ENCODE measurements around the gene PLSCR5.
A peak's percentile ranks its signal among the peaks of the same experiment; 100 is the strongest.

Gene PLSCR5

DNA sequence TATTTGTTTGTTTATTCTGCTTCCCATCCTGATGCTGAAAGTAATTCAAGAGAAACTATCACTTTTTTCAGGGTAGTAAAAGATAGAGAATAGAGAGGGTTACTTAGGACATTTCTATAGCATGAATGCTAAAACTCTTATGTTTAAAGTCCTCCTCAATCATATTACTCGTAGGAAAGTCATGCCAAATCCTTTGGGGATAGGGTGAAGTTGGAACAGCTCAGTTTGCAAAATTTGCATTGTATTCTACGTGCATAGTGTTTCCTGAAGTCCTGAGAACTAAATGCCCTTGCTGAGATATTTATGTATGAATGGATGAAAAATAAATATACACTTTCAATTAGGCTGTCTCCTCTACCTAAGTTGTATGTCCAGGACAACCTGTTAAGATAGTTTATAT, 14.6 kb downstream of the PLSCR5 start:
- peak; percentile 48 for DNase-seq (ENCODE audit: low read depth)

DNA sequence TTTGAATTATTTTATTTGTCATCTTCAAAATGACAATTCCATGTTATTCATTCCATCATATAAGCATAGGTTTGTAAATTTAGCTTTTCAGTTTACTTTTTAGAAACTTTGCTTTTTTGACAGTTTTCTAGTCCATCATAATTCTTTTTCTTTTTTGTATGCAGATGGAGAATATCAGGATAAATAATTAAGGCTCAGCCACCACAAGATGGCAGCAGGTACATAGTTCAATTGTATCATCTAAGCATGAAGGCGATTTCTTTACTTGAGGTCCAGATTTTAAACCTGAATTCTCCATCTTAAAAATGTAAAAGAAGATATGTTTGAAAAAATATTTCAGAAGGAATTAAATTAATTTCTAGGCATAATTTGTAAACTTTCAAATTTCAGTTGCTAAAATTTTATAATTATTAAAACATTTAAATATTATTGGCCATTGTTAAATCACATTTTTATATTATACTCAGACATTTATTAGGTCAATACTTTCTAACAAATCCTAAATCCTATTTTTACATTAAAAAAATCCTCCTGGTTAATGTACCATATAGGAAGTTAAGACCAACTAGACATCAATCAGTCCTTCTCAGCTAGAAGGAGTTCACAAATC, 15.1 kb downstream of the PLSCR5 start:
- no peak for DNase-seq (ENCODE audit: low read depth)
- H3K4me3 ChIP-seq (ENCODE audit: low read depth, low read length): no peak overlapping the region

More for the DNA sequence above, 14.6 kb downstream of the PLSCR5 start:
- H3K4me3 ChIP-seq (ENCODE audit: low read depth, low read length): no peak overlapping the region

DNA sequence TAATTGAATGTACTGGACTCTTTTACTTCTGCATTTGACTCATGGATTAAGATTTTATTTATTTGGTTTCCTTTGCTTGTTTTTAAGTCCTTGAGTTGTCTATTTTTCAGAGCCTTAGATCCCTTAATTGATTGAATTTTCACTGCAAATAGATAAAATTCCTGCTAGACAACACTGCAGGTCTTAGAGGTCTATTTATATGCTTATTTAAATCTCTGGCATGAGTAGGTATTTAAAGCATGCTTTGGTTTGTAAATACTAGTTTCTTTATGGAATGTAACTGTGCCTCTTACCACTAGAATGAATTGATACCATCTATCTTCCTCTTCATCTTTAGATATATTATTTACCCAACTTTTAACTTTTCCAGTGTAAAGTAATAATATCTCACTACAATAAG, 20.0 kb downstream of the PLSCR5 start:
- DNase-seq (ENCODE audit: low read depth): no peak
- H3K4me3 ChIP-seq (ENCODE audit: low read depth, low read length): no peak overlapping the region

DNA sequence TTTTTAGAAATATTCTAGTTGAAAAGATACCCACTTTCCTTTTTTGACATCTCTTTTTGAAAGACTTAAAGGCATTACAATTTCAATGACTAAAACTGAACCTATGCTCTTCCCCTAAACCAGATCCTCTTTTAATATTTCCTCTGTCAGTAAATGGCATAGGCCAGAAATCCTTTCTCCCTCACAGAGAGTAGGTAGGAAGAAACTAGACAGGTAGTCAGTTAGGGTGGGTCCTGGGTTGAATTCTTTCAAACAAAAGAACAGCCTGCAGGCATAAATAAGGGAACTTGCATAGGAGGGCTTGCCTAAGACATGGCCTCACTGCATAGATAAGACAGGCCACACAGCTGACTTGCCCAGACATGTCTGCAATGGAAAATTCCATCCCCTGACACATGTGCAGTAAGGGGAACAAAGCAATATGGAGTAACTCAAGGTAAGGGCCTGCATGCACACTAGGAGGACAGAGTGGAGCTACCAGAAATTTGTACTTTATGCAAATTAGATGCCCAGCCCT, 23.1 kb downstream of the PLSCR5 start:
- no peak overlapping the region for H3K4me3 ChIP-seq (ENCODE audit: low read depth, low read length)
- DNase-seq (ENCODE audit: low read depth): no peak

DNA sequence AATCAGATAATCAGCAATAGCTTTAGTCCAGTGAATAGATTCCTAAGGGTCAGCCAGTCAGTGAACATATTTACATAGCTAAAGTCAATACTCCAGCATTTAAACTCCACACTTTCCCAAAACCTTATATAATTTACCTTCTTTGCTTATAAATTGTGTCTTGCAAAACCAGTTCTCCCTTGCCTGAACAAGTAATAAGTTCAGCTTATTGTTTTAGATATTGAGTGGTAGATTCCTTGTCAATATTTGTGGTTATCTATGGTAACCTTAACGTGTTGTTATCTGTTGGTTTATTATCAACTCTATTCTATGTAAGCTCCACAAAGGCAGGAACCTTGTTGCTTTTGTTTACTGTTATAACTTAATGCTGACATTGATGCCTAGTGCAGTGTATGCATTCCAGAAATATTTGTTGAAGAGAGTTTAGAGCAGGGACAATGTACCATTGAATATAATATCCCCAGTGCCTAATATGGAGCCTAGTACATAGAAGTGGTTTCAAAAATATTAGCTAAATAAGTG, 24.0 kb downstream of the PLSCR5 start:
- no peak for DNase-seq (ENCODE audit: low read depth)
- H3K4me3 ChIP-seq (ENCODE audit: low read depth, low read length): no peak overlapping the region

DNA sequence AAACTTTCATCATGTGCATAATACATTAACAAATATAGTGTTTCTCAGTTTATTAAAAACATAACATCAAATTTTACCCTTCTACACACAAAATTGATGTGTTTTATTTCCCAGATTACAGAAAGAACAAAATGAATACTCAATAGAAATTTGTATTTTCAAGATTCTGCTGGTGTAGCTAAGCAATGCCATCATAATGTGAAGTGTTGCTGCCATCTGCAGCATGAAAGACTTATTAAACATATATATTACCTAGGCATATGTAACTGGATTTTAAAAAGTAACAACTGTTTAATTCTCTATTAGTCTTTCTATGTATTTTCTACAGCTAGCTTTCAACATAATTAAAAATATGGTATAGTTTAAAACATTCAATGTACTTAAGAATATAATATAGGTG, 27.5 kb downstream of the PLSCR5 start:
- DNase-seq (ENCODE audit: low read depth): peak; percentile 31
- H3K4me3 ChIP-seq (ENCODE audit: low read depth, low read length): no peak overlapping the region

DNA sequence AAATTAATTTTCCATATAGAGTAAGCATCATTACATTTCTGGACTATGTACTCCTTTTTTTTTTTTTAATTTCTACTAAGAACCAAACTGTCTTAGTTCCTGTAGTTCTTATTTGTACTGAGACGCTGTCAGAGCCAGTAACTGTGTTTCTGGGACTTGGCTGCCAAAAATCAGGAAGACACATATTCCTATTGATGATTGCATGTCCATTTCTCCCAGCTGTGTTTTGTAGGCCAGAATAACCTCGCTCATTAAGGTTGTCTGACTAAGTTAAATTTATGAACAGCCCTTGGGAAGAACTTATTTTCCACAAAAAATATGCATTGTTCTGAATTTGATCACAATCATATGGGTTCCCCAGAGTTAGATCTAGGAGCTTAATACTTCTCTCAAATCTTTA, 29.5 kb downstream of the PLSCR5 start:
- H3K4me3 ChIP-seq (ENCODE audit: low read depth, low read length): no peak overlapping the region
- DNase-seq (ENCODE audit: low read depth): no peak

DNA sequence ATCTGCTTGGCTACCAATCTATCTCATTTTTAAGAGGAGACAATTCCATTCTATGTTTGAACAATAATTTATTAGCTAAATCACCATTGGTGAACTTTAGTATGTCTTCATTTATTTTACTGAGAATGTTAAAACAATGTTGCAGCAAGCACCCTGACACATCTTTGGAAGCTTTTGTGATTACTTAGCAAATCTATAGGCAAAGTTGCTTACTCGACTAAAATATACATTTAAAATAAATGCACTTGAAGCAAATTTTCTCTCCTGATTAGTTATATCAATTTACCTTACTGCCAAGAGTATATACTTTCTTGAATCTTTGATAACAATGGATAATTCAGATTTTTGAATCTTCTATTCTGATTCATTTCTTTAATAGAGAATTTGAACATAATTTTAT, 31.0 kb downstream of the PLSCR5 start:
- no peak overlapping the region for H3K4me3 ChIP-seq (ENCODE audit: low read depth, low read length)
- no peak for DNase-seq (ENCODE audit: low read depth)

DNA sequence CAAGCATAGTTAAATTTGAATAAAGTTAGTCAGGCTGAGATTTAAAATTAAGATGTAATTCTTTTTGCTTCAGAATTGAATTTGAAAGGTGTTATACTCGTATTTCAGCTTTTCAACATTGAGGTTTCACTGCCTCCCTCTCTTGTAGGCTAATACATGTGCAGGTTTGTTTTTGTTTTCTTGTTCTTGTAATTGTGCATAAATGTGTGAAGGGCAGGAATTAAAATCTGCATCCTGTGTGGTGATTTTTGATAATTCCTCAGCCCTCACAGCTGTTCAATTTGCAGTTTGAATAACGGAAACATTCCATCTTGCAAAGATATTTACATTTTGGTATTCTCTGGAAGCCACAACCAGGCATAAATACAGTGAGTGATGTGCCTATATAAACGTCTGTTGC, 35.8 kb downstream of the PLSCR5 start:
- H3K4me3 ChIP-seq (ENCODE audit: low read depth, low read length): no peak overlapping the region
- no peak for DNase-seq (ENCODE audit: low read depth)

DNA sequence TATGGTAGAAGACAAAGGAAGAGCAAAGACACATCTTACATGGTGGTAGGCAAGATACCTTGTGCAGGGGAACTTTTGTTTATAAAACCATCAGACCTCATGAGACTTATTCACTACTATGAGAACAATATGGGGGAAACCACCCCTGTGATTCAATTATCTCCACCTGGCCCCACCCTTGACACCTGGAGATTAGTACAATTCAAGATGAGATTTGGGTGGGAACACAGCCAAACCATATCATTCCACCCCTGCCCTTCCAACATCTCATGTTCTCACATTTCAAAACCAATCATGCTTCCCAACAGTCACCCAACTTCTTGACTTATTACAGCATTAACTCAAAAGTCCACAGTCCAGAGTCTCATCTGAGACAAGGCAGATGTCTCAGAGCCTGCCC, 39.0 kb downstream of the PLSCR5 start:
- DNase-seq (ENCODE audit: low read depth): no peak
- no peak overlapping the region for H3K4me3 ChIP-seq (ENCODE audit: low read depth, low read length)

DNA sequence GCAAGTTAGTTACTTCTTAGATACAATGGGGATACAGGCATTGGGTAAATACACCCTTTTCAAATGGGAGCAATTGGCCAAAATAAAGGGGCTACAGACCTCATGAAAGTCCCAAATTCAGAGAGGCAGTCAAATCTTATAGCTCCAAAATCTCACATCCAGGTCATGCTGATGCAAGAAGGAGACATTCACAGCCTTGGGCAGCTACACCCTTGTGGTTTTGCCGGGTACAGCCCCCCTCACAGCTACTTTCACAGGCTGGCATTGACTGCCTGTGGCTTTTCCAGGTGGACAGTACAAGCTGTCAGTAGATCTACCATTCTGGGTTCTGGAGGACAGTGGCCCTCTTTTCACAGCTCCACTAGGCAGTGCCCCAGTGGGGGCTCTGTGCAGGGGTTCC, 43.3 kb downstream of the PLSCR5 start:
- no peak for DNase-seq (ENCODE audit: low read depth)
- no peak overlapping the region for H3K4me3 ChIP-seq (ENCODE audit: low read depth, low read length)

DNA sequence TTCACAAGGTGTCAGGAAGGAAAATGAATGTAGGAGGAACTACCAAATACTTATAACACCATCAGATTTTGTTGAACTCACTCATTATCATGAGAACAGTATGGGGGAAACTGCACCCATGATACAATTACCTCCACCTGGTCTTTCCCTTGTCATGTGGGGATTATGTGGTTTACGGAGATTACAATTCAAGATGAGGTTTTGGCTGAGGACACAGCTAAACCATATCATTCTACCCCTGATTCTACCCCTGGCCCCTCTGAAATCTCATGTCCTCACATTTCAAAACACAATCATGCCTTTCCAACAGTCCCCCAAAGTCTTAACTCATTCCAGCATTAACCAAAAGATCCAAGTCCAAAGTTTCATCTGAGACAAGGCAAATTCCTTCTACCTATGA, 43.7 kb downstream of the PLSCR5 start:
- no peak for DNase-seq (ENCODE audit: low read depth)
- no peak overlapping the region for H3K4me3 ChIP-seq (ENCODE audit: low read depth, low read length)

DNA sequence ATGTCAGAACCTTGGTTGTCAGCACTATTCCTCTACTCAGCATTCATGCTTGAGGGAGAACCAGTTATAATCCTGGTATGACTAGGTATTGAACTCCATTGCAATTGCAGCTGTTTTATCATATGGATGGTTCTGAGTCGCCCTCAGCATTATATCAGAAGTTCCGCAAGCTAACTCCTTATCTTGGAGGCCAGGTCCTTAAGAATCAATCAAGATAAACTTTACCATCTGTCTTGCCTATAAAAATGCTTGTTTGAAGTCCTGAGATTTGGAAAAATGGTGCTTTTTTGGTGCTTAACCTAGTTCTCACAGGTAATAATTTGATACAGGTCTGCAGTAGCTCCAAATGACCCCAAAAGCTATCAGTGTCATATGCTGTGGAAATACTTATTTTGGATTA, 44.5 kb downstream of the PLSCR5 start:
- DNase-seq (ENCODE audit: low read depth): no peak
- H3K4me3 ChIP-seq (ENCODE audit: low read depth, low read length): no peak overlapping the region

DNA sequence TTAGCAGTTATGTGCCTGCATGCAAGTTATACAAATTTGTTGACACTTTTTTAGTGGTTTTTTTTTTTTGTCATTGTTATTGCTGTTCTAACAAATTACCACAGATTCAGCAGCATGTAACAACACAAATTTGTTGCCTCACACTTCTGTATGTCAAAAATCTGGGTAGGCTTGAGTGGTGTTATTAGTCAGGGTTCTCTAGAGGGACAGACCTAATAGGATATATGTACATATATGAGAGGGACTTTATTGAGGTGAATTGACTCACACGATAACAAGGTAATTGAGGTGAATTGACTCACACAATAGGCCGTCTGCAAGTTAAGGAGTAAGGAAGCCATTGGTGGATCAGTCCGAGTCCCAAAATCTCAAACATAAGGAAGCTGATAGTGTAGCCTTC, 45.8 kb downstream of the PLSCR5 start:
- H3K4me3 ChIP-seq (ENCODE audit: low read depth, low read length): no peak overlapping the region
- DNase-seq (ENCODE audit: low read depth): no peak

DNA sequence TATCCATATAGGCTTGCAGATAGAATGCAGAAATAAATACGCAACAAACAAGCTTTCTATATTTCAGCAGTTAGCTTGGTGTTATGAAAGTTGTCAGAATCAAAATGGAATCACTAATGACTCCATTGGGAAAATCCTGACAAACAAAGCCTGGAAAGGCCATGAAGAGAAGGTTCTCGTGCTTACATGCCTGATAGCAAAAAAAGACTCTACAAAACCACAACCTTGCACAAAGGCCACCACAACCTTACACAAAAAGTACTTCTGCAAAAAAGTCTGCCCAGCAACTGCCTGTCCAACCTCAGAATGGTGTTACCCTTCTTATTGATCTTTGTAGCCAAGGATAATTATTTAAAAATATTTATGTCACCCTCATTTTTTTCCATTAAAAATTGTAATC, 46.4 kb downstream of the PLSCR5 start:
- no peak overlapping the region for H3K4me3 ChIP-seq (ENCODE audit: low read depth, low read length)

DNA sequence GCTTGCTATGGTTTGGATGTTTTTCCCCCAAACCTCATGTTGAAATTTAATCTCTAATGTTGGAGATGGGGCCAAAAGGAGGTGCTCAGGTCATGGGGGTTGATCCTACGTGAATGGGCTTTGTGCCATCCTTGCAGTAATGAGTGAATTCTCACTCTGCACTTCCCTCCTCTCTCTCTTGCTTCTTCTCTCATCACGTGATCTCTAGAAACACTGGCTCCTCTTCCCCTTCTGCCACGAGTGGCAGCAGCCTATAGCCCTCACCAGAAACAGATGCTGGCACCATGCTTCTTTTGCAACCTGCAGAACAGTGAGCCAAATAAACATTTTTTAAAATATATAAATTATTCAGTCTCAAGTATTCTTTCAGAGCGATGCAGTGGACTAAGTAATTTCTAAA, 47.4 kb downstream of the PLSCR5 start:
- no peak for DNase-seq (ENCODE audit: low read depth)
- H3K4me3 ChIP-seq (ENCODE audit: low read depth, low read length): no peak overlapping the region

More for the DNA sequence above, 46.4 kb downstream of the PLSCR5 start:
- no peak for DNase-seq (ENCODE audit: low read depth)

DNA sequence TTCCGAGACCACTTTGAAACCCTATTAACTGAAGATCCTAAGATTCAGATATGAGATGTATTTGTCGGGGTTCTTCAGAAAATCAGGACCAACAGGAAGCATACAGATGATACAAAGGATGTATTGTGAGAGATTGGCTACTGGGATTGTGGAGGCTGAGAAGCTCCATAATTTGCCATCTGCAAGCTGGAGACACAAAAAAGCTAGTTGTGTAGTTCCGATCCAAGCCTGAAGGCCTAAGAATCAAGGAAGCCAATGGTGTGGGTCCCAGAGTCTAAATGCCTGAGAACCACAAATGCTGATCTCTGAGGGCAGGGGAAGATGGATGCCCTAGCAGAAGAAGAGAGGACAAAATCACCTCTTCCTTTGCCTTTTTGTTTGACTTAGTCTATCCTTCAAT, 49.8 kb downstream of the PLSCR5 start:
- no peak overlapping the region for H3K4me3 ChIP-seq (ENCODE audit: low read depth, low read length)
- DNase-seq (ENCODE audit: low read depth): no peak

DNA sequence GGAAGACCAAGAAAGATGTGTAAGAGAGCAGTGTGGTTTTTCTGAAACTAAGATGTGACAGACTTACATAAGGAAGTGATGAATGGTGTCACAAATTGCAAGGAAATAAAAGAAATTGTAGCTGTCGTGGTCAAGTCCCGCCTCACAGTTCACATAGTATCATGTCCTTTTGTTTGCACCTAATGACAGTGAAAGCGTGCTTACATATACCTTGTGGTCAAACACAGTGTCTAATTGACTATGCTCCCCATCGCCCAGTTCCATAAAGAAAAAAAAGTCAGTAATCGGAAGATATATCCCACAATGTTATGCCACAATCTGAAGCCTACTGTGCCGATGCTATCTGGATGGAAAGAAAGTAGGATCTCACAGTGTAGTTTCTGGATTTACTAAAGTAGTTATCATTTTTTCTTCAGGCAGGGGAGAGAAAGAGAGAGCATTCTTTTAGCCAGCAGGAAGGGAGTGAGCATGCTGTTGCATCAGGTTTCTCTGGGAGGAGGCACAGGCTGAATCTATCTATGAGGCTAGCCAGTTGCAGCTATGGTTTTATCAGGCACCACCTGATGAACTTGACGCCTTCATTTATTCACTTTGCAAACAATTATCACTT, 50.9 kb downstream of the PLSCR5 start:
- H3K4me3 ChIP-seq (ENCODE audit: low read depth, low read length): no peak overlapping the region

DNA sequence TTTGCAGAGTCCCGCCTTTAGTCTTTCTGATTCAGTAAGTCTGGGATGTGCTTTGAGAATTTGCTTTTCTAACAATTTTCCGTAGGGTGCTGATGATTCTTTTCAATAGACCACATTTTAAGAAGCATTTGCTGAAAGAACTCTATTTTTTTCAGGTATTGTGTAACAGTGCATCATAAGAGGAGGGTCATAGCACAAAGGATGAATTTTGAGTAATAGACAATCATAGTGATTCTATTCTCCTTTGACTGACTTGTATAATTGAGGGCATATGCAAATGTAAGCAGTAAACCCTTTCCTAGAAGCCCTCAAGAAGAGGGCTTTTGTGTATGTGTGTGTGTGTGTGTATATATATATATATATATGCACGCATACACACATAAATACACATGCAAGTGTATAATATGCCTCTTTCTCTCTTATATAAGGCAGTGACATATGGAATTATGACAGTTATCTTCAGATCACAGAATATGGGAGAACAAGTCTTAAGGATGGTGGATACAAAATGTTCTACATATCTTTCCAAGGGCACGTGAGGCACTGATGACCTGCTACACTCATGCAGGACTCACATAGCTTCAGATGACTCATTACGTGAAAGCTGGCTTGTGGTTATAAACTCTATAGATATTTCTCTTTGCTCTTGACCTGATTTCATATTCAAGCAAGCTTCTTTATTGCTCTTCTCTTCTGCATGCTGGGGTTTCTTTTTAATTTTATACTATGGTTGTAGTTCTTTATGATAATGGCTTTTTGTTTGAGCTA, 54.2 kb downstream of the PLSCR5 start:
- DNase-seq (ENCODE audit: low read depth): peak; percentile 89
- H3K4me3 ChIP-seq (ENCODE audit: low read depth, low read length): no peak overlapping the region

More for the DNA sequence above, 50.9 kb downstream of the PLSCR5 start:
- no peak for DNase-seq (ENCODE audit: low read depth)

DNA sequence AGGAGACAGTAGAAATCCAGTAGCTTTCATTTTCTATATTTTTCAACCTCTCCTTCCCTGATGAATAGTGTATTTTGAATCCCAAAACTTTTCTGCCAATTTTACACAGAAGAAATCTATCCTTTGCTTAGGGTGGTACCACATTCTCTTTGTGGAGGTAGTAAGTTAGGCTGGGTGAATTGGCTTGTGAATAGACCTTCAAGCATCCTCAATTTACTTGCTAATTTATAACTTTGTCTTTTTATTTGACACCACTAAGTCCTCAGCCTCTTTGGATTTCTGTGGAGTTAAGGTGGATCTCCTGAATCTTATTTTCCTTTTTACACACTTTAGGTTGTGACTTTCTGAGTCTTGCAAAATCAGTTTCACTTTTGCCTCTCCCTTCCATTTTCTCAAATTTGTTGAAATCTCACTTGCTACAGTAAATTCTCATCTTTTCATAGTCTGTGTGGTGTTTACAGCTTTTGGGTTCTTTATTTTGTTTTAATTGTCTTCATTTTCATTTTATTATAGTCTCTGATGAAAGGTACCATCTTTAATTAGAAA, 55.0 kb downstream of the PLSCR5 start:
- no peak for DNase-seq (ENCODE audit: low read depth)
- no peak overlapping the region for H3K4me3 ChIP-seq (ENCODE audit: low read depth, low read length)
